SJSA1 (cell line): Measurements from ENCODE around the gene ACACB. TPM values are rescaled to one million over a fixed set of nuclear protein-coding genes. Genes with fewer than 3 reads are reported as not detected.

Experiments used
- DNase-seq, 2 experiments: peaks; one replicate each; pipeline ENCODE4 v3.0.0-alpha.2; 2015 to 2020; ENCODE audit warnings: low spot score in 2 of 2, low read depth in 1 of 2
- H3K27ac ChIP-seq: fragments of 250-450 bp; sonication (Bioruptor Pico); 2 replicates; pipeline ENCODE4 v1.5.1; 2020; ENCODE audit warnings: mild to moderate bottlenecking, moderate library complexity
- H3K27me3 ChIP-seq: fragments of 250-450 bp; sonication (Bioruptor Pico); replicated peaks from 2 replicates; pipeline ENCODE4 v1.5.1; 2020; ENCODE audit warnings: mild to moderate bottlenecking, moderate library complexity
- H3K36me3 ChIP-seq: fragments of 250-450 bp; sonication (Bioruptor Pico); 2 replicates; pipeline ENCODE4 v1.5.1; 2020; ENCODE audit warnings: mild to moderate bottlenecking
- H3K4me1 ChIP-seq: fragments of 250-450 bp; sonication (Bioruptor Pico); replicated peaks from 2 replicates; pipeline ENCODE4 v1.6.1; 2021; ENCODE audit warnings: mild to moderate bottlenecking
- H3K4me3 ChIP-seq: fragments of 250-450 bp; sonication (Bioruptor Pico); 2 replicates; pipeline ENCODE4 v1.5.1; 2020; ENCODE audit warnings: mild to moderate bottlenecking
- H3K9me3 ChIP-seq: fragments of 250-450 bp; sonication (Bioruptor Pico); replicated peaks from 2 replicates; pipeline ENCODE4 v1.5.1; 2020; ENCODE audit warnings: mild to moderate bottlenecking
- total RNA-seq: library from RNA; depleted of rRNA; stranded (reverse); fragments of >200 nt; shearing (Covaris generic); gene quantifications from 2 replicates; pipeline ENCODE4 v1.2.3, GENCODE V29; 2014

Gene ACACB
- total RNA-seq, 1 experiment from 2014 or later: 1.2 TPM

GRCh38 chr12:109287181-109287580 lies 170.8 kb downstream of the ACACB start:
- no peak for DNase-seq
- no peaks in the 10 kb centered on the region for H3K4me1 ChIP-seq
- no peaks in the 10 kb centered on the region for H3K36me3 ChIP-seq
- no peak overlapping the region for H3K27ac ChIP-seq
- H3K4me3 ChIP-seq: no peak overlapping the region
- H3K27me3 ChIP-seq: no peaks in the 10 kb centered on the region; the same call in 1 of the 2 replicates
- no peaks in the 10 kb centered on the region for H3K9me3 ChIP-seq

- Histone ChIP-seq H3K36me3 (no peaks in the 10 kb centered on the region), H3K4me1 (no peaks in the 10 kb centered on the region), H3K27me3 (peaks cover 2% of the 10 kb centered on the region; the same call in 1 of the 2 replicates), H3K4me3 (no peak overlapping the region), H3K9me3 (no peaks in the 10 kb centered on the region), H3K27ac (no peak overlapping the region)
- no peak for DNase-seq
Observed at GRCh38 chr12:109287811-109288469, 171.6 kb downstream of the ACACB start.

GRCh38 chr12:109288571-109288970 lies 172.2 kb downstream of the ACACB start:
- H3K27ac ChIP-seq: no peak overlapping the region
- no peaks in the 10 kb centered on the region for H3K36me3 ChIP-seq
- peaks cover 2% of the 10 kb centered on the region; the same call in 1 of the 2 replicates for H3K27me3 ChIP-seq
- H3K4me1 ChIP-seq: no peaks in the 10 kb centered on the region
- no peaks in the 10 kb centered on the region for H3K9me3 ChIP-seq
- no peak for DNase-seq
- H3K4me3 ChIP-seq: no peak overlapping the region

GRCh38 chr12:109289004-109289403 lies 172.6 kb downstream of the ACACB start:
- Histone ChIP-seq H3K4me1 (no peaks in the 10 kb centered on the region), H3K27me3 (peaks cover 2% of the 10 kb centered on the region; the same call in 1 of the 2 replicates), H3K4me3 (no peak overlapping the region), H3K9me3 (no peaks in the 10 kb centered on the region), H3K27ac (no peak overlapping the region), H3K36me3 (no peaks in the 10 kb centered on the region)
- DNase-seq: no peak

- H3K27ac ChIP-seq: no peak overlapping the region
- H3K36me3 ChIP-seq: no peaks in the 10 kb centered on the region
- H3K4me1 ChIP-seq: no peaks in the 10 kb centered on the region
- H3K27me3 ChIP-seq: peaks cover 2% of the 10 kb centered on the region; the same call in 1 of the 2 replicates
- H3K4me3 ChIP-seq: no peak overlapping the region
- no peak for DNase-seq
- no peaks in the 10 kb centered on the region for H3K9me3 ChIP-seq
Observed at GRCh38 chr12:109289551-109289950, 173.2 kb downstream of the ACACB start.

- Histone ChIP-seq H3K27me3 (peaks cover 2% of the 10 kb centered on the region; the same call in 1 of the 2 replicates), H3K36me3 (no peaks in the 10 kb centered on the region), H3K9me3 (no peaks in the 10 kb centered on the region), H3K27ac (no peak overlapping the region), H3K4me3 (no peak overlapping the region), H3K4me1 (no peaks in the 10 kb centered on the region)
- no peak for DNase-seq
Observed at GRCh38 chr12:109290061-109290460, 173.7 kb downstream of the ACACB start.

GRCh38 chr12:109291117-109291516 lies 174.7 kb downstream of the ACACB start:
- Histone ChIP-seq H3K4me3 (no peak overlapping the region), H3K36me3 (no peaks in the 10 kb centered on the region), H3K27ac (no peak overlapping the region), H3K4me1 (no peaks in the 10 kb centered on the region), H3K9me3 (no peaks in the 10 kb centered on the region), H3K27me3 (peaks cover 2% of the 10 kb centered on the region; the same call in 1 of the 2 replicates)
- DNase-seq: no peak

- no peak for DNase-seq
- Histone ChIP-seq H3K27ac (no peak overlapping the region), H3K4me1 (no peaks in the 10 kb centered on the region), H3K4me3 (no peak overlapping the region), H3K9me3 (no peaks in the 10 kb centered on the region), H3K36me3 (no peaks in the 10 kb centered on the region), H3K27me3 (peaks cover 2% of the 10 kb centered on the region; the same call in 1 of the 2 replicates)
Observed at GRCh38 chr12:109291521-109292341, 175.3 kb downstream of the ACACB start.

- H3K36me3 ChIP-seq: no peaks in the 10 kb centered on the region
- no peaks in the 10 kb centered on the region for H3K4me1 ChIP-seq
- peaks cover 2% of the 10 kb centered on the region; the same call in 1 of the 2 replicates for H3K27me3 ChIP-seq
- no peaks in the 10 kb centered on the region for H3K9me3 ChIP-seq
- H3K27ac ChIP-seq: no peak overlapping the region
- no peak for DNase-seq
- no peak overlapping the region for H3K4me3 ChIP-seq
Observed at GRCh38 chr12:109292342-109292711, 175.9 kb downstream of the ACACB start.

- no peak for DNase-seq
- Histone ChIP-seq H3K4me3 (no peak overlapping the region), H3K27me3 (peaks cover 6% of the 10 kb centered on the region; the same call in 1 of the 2 replicates), H3K36me3 (no peaks in the 10 kb centered on the region), H3K27ac (no peak overlapping the region), H3K9me3 (no peaks in the 10 kb centered on the region), H3K4me1 (no peaks in the 10 kb centered on the region)
Observed at GRCh38 chr12:109293106-109293505, 176.7 kb downstream of the ACACB start.

- Histone ChIP-seq H3K9me3 (no peaks in the 10 kb centered on the region), H3K4me1 (no peaks in the 10 kb centered on the region), H3K4me3 (no peak overlapping the region), H3K36me3 (no peaks in the 10 kb centered on the region), H3K27me3 (peaks cover 6% of the 10 kb centered on the region), H3K27ac (no peak overlapping the region)
- DNase-seq: no peak
Observed at GRCh38 chr12:109294286-109294796, 178.0 kb downstream of the ACACB start.

- Histone ChIP-seq H3K4me1 (no peaks in the 10 kb centered on the region), H3K4me3 (no peak overlapping the region), H3K9me3 (no peaks in the 10 kb centered on the region), H3K36me3 (no peaks in the 10 kb centered on the region), H3K27ac (no peak overlapping the region), H3K27me3 (peaks cover 6% of the 10 kb centered on the region)
- DNase-seq: no peak
Observed at GRCh38 chr12:109295764-109296425, 179.5 kb downstream of the ACACB start.

- Histone ChIP-seq H3K4me1 (no peaks in the 10 kb centered on the region), H3K27ac (no peak overlapping the region), H3K4me3 (no peak overlapping the region), H3K36me3 (no peaks in the 10 kb centered on the region), H3K9me3 (no peaks in the 10 kb centered on the region), H3K27me3 (peaks cover 6% of the 10 kb centered on the region)
- DNase-seq: no peak
Observed at GRCh38 chr12:109296431-109296830, 180.0 kb downstream of the ACACB start.
